ENCODE results near the gene MTA3.
A peak's percentile ranks its signal among the peaks of the same experiment; 100 is the strongest.

MTA3 gene

DNA sequence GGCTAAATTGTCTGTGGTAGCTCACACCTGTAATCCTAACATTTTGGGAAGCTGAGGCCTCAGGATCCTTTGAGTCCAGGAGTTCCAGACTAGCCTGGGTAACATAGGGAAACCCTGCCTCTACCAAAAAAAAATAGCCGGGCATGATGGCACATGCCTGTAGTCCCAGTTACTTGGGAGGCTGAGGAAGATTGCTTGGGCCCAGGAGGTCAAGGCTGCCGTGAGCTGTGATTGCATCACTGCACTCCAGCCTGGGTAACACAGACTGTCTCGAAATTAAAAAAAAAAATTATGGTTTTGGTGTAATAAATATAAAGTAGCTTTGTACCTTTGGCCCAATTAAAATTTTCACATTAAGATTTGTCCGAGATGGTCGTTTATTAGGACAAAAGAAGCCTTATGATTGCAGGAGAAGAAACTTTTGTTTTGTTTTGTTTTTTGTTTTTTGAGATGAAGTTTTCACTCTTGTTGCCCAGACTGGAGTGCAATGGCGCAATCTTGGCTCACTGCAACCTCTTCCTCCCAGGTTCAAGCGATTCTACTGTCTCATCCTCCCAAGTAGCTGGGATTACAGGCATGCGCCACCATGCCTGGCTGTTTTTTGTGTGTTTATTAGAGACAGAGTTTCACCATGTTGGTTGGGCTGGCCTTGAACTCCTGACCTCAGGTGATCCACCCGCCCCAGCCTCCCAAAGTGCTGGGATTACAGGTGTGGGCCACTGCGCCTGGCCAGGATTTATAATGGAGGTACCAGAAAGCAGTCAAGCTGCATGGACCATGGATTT lies 4.1 kb downstream of the MTA3 start:
- H3F3A ChIP-seq (ENCODE audit: insufficient read depth, low read length), result no peaks in the 10 kb centered on the region
- H3K9me3 ChIP-seq (ENCODE audit: low read length), result no peaks in the 10 kb centered on the region
- no peak overlapping the region for H3K4me2 ChIP-seq (ENCODE audit: low read length)
- no peaks in the 10 kb centered on the region for H4K20me1 ChIP-seq (ENCODE audit: insufficient read depth, low read length)
- peaks cover 43% of the 10 kb centered on the region for H3K4me1 ChIP-seq (ENCODE audit: insufficient read depth, low read length, severe bottlenecking)
- no peaks in the 10 kb centered on the region for H3K27me3 ChIP-seq (ENCODE audit: insufficient read depth, low read length)
- H3K9me2 ChIP-seq (ENCODE audit: low read depth, low read length), result no peaks in the 10 kb centered on the region
- no peak overlapping the region for H2AFZ ChIP-seq (ENCODE audit: low read length)
- H3K4me3 ChIP-seq (ENCODE audit: low read depth, low read length, poor library complexity, severe bottlenecking), result no peak overlapping the region
- no peak overlapping the region for H3K27ac ChIP-seq (ENCODE audit: low read depth, low read length, poor library complexity, severe bottlenecking)
- peaks cover 55% of the 10 kb centered on the region for H3K79me2 ChIP-seq (ENCODE audit: insufficient read depth, low read length)
- H3K9ac ChIP-seq (ENCODE audit: low read length), result no peak overlapping the region
- TF ChIP-seq EZH2 (IDR thresholded peaks at IDR 0.05; ENCODE audit: borderline replicate concordance, low read length) (no peak), CTCF (IDR thresholded peaks at IDR 0.05; ENCODE audit: low read length) (no peak)
- H3K36me3 ChIP-seq (ENCODE audit: insufficient read depth, low read length), result peaks cover 62% of the 10 kb centered on the region

DNA sequence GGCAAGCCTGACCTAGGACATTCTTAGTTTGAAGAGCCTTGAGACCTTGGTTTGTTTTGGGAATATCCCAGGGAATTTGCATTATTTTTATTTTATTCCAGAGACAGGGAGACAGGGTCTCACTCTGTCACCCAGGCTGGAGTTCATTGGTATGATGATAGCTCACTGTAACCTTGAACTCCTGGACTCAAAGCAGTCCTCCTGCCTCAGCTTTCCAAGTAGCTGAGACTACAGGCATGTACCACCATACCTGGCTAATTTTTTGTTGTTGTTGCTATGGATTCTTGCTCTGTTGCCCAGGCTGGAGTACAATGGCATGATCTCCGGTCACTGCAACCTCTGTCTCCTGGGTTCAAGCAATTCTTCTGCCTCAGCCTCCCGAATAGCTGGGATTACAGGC lies 4.8 kb downstream of the MTA3 start:
- Histone ChIP-seq H2AFZ (ENCODE audit: low read length) (no peak overlapping the region), H3K9ac (ENCODE audit: low read length) (no peak overlapping the region), H3K4me2 (ENCODE audit: low read length) (no peak overlapping the region), H3F3A (ENCODE audit: insufficient read depth, low read length) (no peaks in the 10 kb centered on the region), H3K27ac (ENCODE audit: low read depth, low read length, poor library complexity, severe bottlenecking) (no peak overlapping the region), H3K9me3 (ENCODE audit: low read length) (no peaks in the 10 kb centered on the region), H3K4me1 (ENCODE audit: insufficient read depth, low read length, severe bottlenecking) (peaks cover 36% of the 10 kb centered on the region), H3K36me3 (ENCODE audit: insufficient read depth, low read length) (peaks cover 70% of the 10 kb centered on the region), H3K27me3 (ENCODE audit: insufficient read depth, low read length) (no peaks in the 10 kb centered on the region), H4K20me1 (ENCODE audit: insufficient read depth, low read length) (peaks cover 2% of the 10 kb centered on the region; the same call in 1 of the 2 replicates), H3K9me2 (ENCODE audit: low read depth, low read length) (no peaks in the 10 kb centered on the region), H3K4me3 (ENCODE audit: low read depth, low read length, poor library complexity, severe bottlenecking) (no peak overlapping the region), H3K79me2 (ENCODE audit: insufficient read depth, low read length) (peaks cover 62% of the 10 kb centered on the region)
- TF ChIP-seq EZH2 (IDR thresholded peaks at IDR 0.05; ENCODE audit: borderline replicate concordance, low read length), result no peak
- no peak for TF ChIP-seq CTCF (IDR thresholded peaks at IDR 0.05; ENCODE audit: low read length)

DNA sequence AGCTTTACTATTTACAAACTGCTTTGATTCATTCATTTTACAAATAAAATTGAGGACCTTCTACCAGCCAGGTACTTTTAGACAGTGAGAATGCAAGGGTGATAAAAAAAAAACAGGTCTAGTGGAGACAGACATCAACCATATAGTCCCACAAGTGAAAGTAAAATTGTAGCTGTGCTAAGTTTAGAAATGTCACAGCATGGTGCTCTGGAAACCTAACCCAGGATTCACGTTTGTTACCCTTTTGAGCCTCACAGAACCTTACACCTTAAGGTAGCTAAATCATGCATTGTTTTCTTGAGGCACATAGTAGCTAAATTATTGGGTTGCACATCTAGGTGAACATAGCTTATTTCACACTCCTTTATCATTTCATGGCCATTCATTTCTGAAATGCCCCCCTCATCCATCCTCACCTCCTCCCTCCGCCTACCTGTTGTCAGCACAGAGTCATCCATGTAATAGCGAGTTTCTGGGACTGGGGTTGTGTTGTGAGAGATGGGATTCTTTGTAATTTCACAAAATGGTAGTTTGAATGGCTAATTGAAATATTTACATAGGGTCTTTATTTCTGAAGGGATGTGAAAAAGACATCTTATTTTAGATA lies 7.1 kb downstream of the MTA3 start:
- Histone ChIP-seq H3K4me1 (ENCODE audit: insufficient read depth, low read length, severe bottlenecking) (peaks cover 30% of the 10 kb centered on the region), H3K27me3 (ENCODE audit: insufficient read depth, low read length) (no peaks in the 10 kb centered on the region), H3K79me2 (ENCODE audit: insufficient read depth, low read length) (peaks cover 63% of the 10 kb centered on the region), H3K27ac (ENCODE audit: low read depth, low read length, poor library complexity, severe bottlenecking) (peak overlapping the region; percentile 8), H3K9me3 (ENCODE audit: low read length) (no peaks in the 10 kb centered on the region), H3K9ac (ENCODE audit: low read length) (no peak overlapping the region), H3K4me2 (ENCODE audit: low read length) (peak overlapping the region; percentile 0; the same call in 1 of the 2 replicates), H3K36me3 (ENCODE audit: insufficient read depth, low read length) (peaks cover 85% of the 10 kb centered on the region), H2AFZ (ENCODE audit: low read length) (no peak overlapping the region), H3K9me2 (ENCODE audit: low read depth, low read length) (no peaks in the 10 kb centered on the region), H4K20me1 (ENCODE audit: insufficient read depth, low read length) (peaks cover 4% of the 10 kb centered on the region; the same call in 1 of the 2 replicates), H3F3A (ENCODE audit: insufficient read depth, low read length) (no peaks in the 10 kb centered on the region), H3K4me3 (ENCODE audit: low read depth, low read length, poor library complexity, severe bottlenecking) (no peak overlapping the region)
- TF ChIP-seq EZH2 (IDR thresholded peaks at IDR 0.05; ENCODE audit: borderline replicate concordance, low read length), result no peak
- TF ChIP-seq CTCF (IDR thresholded peaks at IDR 0.05; ENCODE audit: low read length), result no peak

All from OCI-LY1 (cell line).